Endothelial cell of umbilical vein (primary cell): ENCODE measurements around the gene CNIH1. TPM values are rescaled to one million over a fixed set of nuclear protein-coding genes. Genes with fewer than 3 reads are reported as not detected.

Experiments used
- BruUV-seq: library from RNA; stranded (reverse); fragments of 400-500 nt; replicated peaks from 2 replicates; lab custom pipeline; 2021; lab: Mats Ljungman, UMichigan
- CTCF ChIA-PET: fragments of 300-600, 350-600 bp; sonication (Branson Sonifier 250); formaldehyde crosslinking; loops from one replicate; lab custom pipeline; 2021; ENCODE audit warnings: antibody characterized with exemption, inconsistent platforms; lab: Charles Lee
- POLR2A ChIA-PET: fragments of 300-600, 350-600 bp; sonication (Branson Sonifier 250); formaldehyde crosslinking; loops from one replicate; lab custom pipeline; 2021; ENCODE audit warnings: antibody characterized with exemption, inconsistent platforms; lab: Charles Lee
- DNase-seq: peaks from one replicate; pipeline ENCODE4 v3.0.0-alpha.2; 2011; ENCODE audit warnings: low read depth, low spot score
- FAIRE-seq: peaks from 2 replicates; lab custom pipeline; 2011; peaks lifted over from hg19 to GRCh38; lab: Jason Lieb, UNC
- H2AFZ ChIP-seq: 2 replicates; pipeline ENCODE4 v1.6.0; 2012; ENCODE audit warnings: low read depth, low read length, control low read depth, inconsistent platforms
- H3K27ac ChIP-seq: 2 replicates; pipeline ENCODE4 v1.5.1; 2011; ENCODE audit warnings: low read depth, mild to moderate bottlenecking, control low read depth, low read length, moderate library complexity; ENCODE audit not compliant: insufficient read depth
- H3K27me3 ChIP-seq, 2 experiments: 2 replicates each; pipeline versions ENCODE4 v1.6.0 to v1.6.1; 2011; ENCODE audit warnings: low read length in 2 of 2, mixed read lengths in 1 of 2; ENCODE audit not compliant: control insufficient read depth in 2 of 2, insufficient read depth in 2 of 2
- H3K36me3 ChIP-seq, 2 experiments: 2 replicates in 1 of 2; 3 replicates in 1 of 2; pipeline ENCODE4 v1.5.1; 2011; ENCODE audit warnings: low read length in 2 of 2, mild to moderate bottlenecking in 1 of 2, moderate library complexity in 1 of 2; ENCODE audit not compliant: control insufficient read depth in 2 of 2, insufficient read depth in 2 of 2; ENCODE audit errors: extremely low read depth in 1 of 2
- H3K4me1 ChIP-seq: 3 replicates; pipeline ENCODE4 v1.5.1; 2011; ENCODE audit warnings: mild to moderate bottlenecking, low read length; ENCODE audit not compliant: control insufficient read depth, insufficient read depth; ENCODE audit errors: extremely low read depth
- H3K4me2 ChIP-seq: 2 replicates; pipeline ENCODE4 v1.6.1; 2011; ENCODE audit warnings: low read length, control low read depth, mixed read lengths; ENCODE audit not compliant: insufficient read depth
- H3K4me3 ChIP-seq, 3 experiments: fragments of 200-600 bp in 1 of 3; sonication (generic), shearing (Covaris generic) in 1 of 3; replicated peaks in 1 of 3; 2 replicates each; pipeline ENCODE4 v1.5.1; 2011 to 2016; ENCODE audit warnings: control low read depth in 3 of 3, low read length in 3 of 3, mild to moderate bottlenecking in 2 of 3, inconsistent platforms in 1 of 3, low read depth in 1 of 3, moderate library complexity in 1 of 3; ENCODE audit not compliant: insufficient read depth in 1 of 3
- H3K79me2 ChIP-seq: 2 replicates; pipeline ENCODE4 v1.6.0; 2012; ENCODE audit warnings: low read length, inconsistent platforms; ENCODE audit not compliant: control insufficient read depth, insufficient read depth
- H3K9ac ChIP-seq: replicated peaks from 2 replicates; pipeline ENCODE3; 2011; ENCODE audit warnings: low read length, control low read depth; ENCODE audit not compliant: insufficient read depth; ENCODE audit errors: extremely low read depth
- H3K9me1 ChIP-seq: replicated peaks from 3 replicates; pipeline ENCODE4 v1.6.0; 2011; ENCODE audit warnings: mild to moderate bottlenecking, low read length; ENCODE audit not compliant: control insufficient read depth, insufficient read depth; ENCODE audit errors: extremely low read depth
- H3K9me3 ChIP-seq: replicated peaks from 2 replicates; pipeline ENCODE4 v1.5.1; 2012; ENCODE audit warnings: low read length, inconsistent platforms; ENCODE audit not compliant: control insufficient read depth, insufficient read depth
- H4K20me1 ChIP-seq: replicated peaks from 2 replicates; pipeline ENCODE3; 2011; ENCODE audit warnings: mild to moderate bottlenecking, low read length; ENCODE audit not compliant: control insufficient read depth, insufficient read depth; ENCODE audit errors: extremely low read depth
- EZH2 ChIP-seq: IDR thresholded peaks from 2 replicates; pipeline ENCODE4 v1.6.1; 2012; ENCODE audit warnings: borderline replicate concordance, low read depth, mild to moderate bottlenecking, moderate library complexity, low read length, inconsistent platforms; ENCODE audit not compliant: severe bottlenecking
- FOS ChIP-seq: IDR thresholded peaks from 2 replicates; pipeline ENCODE4 v1.6.1; 2011; ENCODE audit warnings: mild to moderate bottlenecking, low read length, moderate library complexity, borderline replicate concordance; ENCODE audit not compliant: insufficient read depth
- GATA2 ChIP-seq: IDR thresholded peaks from 2 replicates; pipeline ENCODE4 v1.7.0; 2011; ENCODE audit warnings: low read depth, mild to moderate bottlenecking, moderate library complexity, mixed read lengths, low read length; ENCODE audit not compliant: insufficient read length, insufficient read depth
- JUN ChIP-seq: IDR thresholded peaks from 2 replicates; pipeline ENCODE4 v1.6.1; 2011; ENCODE audit warnings: borderline replicate concordance, low read depth; ENCODE audit not compliant: insufficient read length, insufficient read depth
- MAX ChIP-seq: IDR thresholded peaks from 2 replicates; pipeline ENCODE4 v1.6.1; 2011; ENCODE audit not compliant: insufficient read depth, insufficient read length
- POLR2A ChIP-seq: IDR thresholded peaks from 2 replicates; pipeline ENCODE4 v1.6.1; 2012; ENCODE audit warnings: low read depth, mild to moderate bottlenecking, control low read depth, low read length
- POLR2AphosphoS5 ChIP-seq: IDR thresholded peaks from 2 replicates; pipeline ENCODE4 v1.6.1; 2012; ENCODE audit warnings: low read depth, mild to moderate bottlenecking, control low read depth, low read length, moderate library complexity; ENCODE audit not compliant: insufficient read depth
- dilution Hi-C: fragments of 300-500 bp; cut with MboI; formaldehyde crosslinking; loops from one replicate; pipeline ENCODE4 v1.15.0; 2019; ENCODE audit warnings: low sequenced_read_pairs; ENCODE audit not compliant: extremely low pct_ligation_motif_present
- intact Hi-C: fragments of 100-400 bp; cut with micrococcal nuclease; formaldehyde crosslinking; loops from one replicate; pipeline ENCODE4 v1.10.0; 2022
- polyA plus RNA-seq, 4 experiments: library from polyadenylated mRNA; depleted of rRNA in 3 of 4; stranded (reverse) in 3 of 4; unstranded in 1 of 4; fragments of >200 nt; gene quantifications; 2 replicates each; pipeline versions ENCODE4 v1.2.1 to v1.2.3, GENCODE V29; 2011 to 2012; ENCODE audit warnings: missing spikeins in 1 of 4
- total RNA-seq: library from RNA; stranded (reverse); gene quantifications from 2 replicates; pipeline ENCODE4 v1.2.3, GENCODE V29; 2021
- TF ChIP-seq, protein P1 (sequence below), 2 donors: IDR thresholded peaks; 1 replicate in 1 of 2; 2 replicates in 1 of 2; pipeline ENCODE4 v1.5.1; 2011; ENCODE audit warnings: low read length in 2 of 2, mild to moderate bottlenecking in 2 of 2, moderate library complexity in 2 of 2, control low read depth in 1 of 2, inconsistent platforms in 1 of 2, low read depth in 1 of 2; ENCODE audit not compliant: insufficient read depth in 1 of 2; ENCODE audit errors: extremely low read depth in 1 of 2

The CNIH1 gene
- total and polyA plus RNA-seq, 2 donors (not counting 3 experiments of a cell fraction or from before 2014, with no cell fraction given): 125 to 328 TPM

DNA sequence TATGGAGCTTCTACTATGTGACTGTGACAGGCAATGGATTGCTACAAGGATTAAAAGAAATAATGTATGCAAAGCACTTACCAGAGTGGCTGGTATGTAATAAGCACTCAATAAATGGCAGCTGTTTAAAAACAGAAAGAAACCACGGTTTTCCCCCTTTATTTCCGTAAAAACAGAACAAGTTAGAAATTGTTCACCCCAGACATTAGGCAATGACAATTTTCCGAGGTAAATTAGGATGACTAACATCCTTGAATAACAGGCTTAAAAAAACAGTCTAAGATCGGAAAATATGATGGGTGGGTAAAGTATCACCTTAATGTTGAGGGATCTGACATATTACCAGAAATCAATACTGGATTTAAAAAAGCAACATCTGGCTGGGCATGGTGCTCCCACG lies 20.9 kb upstream of the CNIH1 start:
- peaks cover 2% of the 10 kb centered on the region for H3K9me3 ChIP-seq
- no peaks in the 10 kb centered on the region for H3K9me1 ChIP-seq
- H3K4me1 ChIP-seq: peaks cover 5% of the 10 kb centered on the region
- CTCF ChIA-PET: interaction anchor here (1.1 kb wide), 1 partner anchor 18 kb away, joined by 3 read pairs; no protein-coding TSS in a partner anchor
- BruUV-seq: no TSS peak
- peak; percentile 34 for DNase-seq
- no peak overlapping the region for H2AFZ ChIP-seq
- dilution Hi-C loops (no loop called here), intact Hi-C loops (no loop called here)
- no peak overlapping the region for H3K27ac ChIP-seq
- H3K79me2 ChIP-seq: no peaks in the 10 kb centered on the region
- H3K4me3 ChIP-seq: no peak overlapping the region
- peak; percentile 76 for FAIRE-seq
- H3K4me2 ChIP-seq: peak overlapping the region; percentile 49
- peaks cover 25 to 29% of the 10 kb centered on the region in 2 experiments for H3K27me3 ChIP-seq
- no peaks in the 10 kb centered on the region for H4K20me1 ChIP-seq
- no peaks in the 10 kb centered on the region for H3K36me3 ChIP-seq
- H3K9ac ChIP-seq: no peak overlapping the region
- POLR2A ChIA-PET: no interaction called here
- TF ChIP-seq JUN: peak; percentile 18
- TF ChIP-seq FOS: no peak
- no peak for TF ChIP-seq POLR2A
- no peak for TF ChIP-seq POLR2AphosphoS5
- TF ChIP-seq GATA2: no peak
- no peak for TF ChIP-seq MAX
- TF ChIP-seq, protein P1, sequence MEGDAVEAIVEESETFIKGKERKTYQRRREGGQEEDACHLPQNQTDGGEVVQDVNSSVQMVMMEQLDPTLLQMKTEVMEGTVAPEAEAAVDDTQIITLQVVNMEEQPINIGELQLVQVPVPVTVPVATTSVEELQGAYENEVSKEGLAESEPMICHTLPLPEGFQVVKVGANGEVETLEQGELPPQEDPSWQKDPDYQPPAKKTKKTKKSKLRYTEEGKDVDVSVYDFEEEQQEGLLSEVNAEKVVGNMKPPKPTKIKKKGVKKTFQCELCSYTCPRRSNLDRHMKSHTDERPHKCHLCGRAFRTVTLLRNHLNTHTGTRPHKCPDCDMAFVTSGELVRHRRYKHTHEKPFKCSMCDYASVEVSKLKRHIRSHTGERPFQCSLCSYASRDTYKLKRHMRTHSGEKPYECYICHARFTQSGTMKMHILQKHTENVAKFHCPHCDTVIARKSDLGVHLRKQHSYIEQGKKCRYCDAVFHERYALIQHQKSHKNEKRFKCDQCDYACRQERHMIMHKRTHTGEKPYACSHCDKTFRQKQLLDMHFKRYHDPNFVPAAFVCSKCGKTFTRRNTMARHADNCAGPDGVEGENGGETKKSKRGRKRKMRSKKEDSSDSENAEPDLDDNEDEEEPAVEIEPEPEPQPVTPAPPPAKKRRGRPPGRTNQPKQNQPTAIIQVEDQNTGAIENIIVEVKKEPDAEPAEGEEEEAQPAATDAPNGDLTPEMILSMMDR (IDR thresholded peaks at IDR 0.05; ENCODE audit: extremely low read depth in 1 of 2, insufficient read depth in 1 of 2, low read depth in 1 of 2, low read length in 2 of 2): no peak
- no peak for TF ChIP-seq EZH2
